T-cell (primary cell): ENCODE data around the gene CBL. TPM values are rescaled to one million over a fixed set of nuclear protein-coding genes. Genes with fewer than 3 reads are reported as not detected.
"Not testable (repeated sequence)": the region's sequence is repeated elsewhere in the genome, so short reads cannot be mapped to it uniquely, and the experiment has no call there.

Source experiments
- ATAC-seq, 4 experiments: fragments of 200-7000 bp in 3 of 4; fragments of 150-1000 bp in 1 of 4; cut with Tn5 transposase; replicated peaks in 1 of 4; 1 replicate in 3 of 4; 2 replicates in 1 of 4; pipeline ENCODE4 v1.10.0; 2021; ENCODE audit warnings: moderate library complexity in 3 of 4, mild to moderate bottlenecking in 2 of 4, moderate number of reproducible peaks in 1 of 4
- CTCF ChIA-PET, 2 donors: fragments of 300-600 bp; sonication (Branson Sonifier 250); formaldehyde crosslinking; loops; one replicate each; lab custom pipeline; 2022; ENCODE audit warnings: antibody characterized with exemption in 2 of 2; lab: Charles Lee
- POLR2A ChIA-PET, 2 donors: fragments of 300-600 bp; sonication (Branson Sonifier 250); formaldehyde crosslinking; loops; one replicate each; lab custom pipeline; 2022; ENCODE audit warnings: antibody characterized with exemption in 2 of 2; lab: Charles Lee
- DNase-seq, 35 experiments: peaks; one replicate each; pipeline versions ENCODE4 v3.0.0 to v3.0.0-alpha.2; 2013 to 2023
- H3K27ac ChIP-seq: one replicate; pipeline ENCODE4 v1.5.1; 2013; ENCODE audit warnings: low read length
- H3K27me3 ChIP-seq, 2 experiments: replicated peaks in 1 of 2; 1 replicate in 1 of 2; 2 replicates in 1 of 2; pipeline versions ENCODE4 v1.6.1 to v1.7.0; 2013; ENCODE audit warnings: low read length in 1 of 2, mixed read lengths in 1 of 2; ENCODE audit not compliant: control insufficient read depth in 2 of 2, insufficient read depth in 2 of 2; ENCODE audit errors: extremely low read depth in 1 of 2
- H3K36me3 ChIP-seq, 2 donors: 1 replicate in 1 of 2; 2 replicates in 1 of 2; pipeline versions ENCODE4 v1.6.1 to v1.7.0; 2013; ENCODE audit warnings: low read length in 1 of 2; ENCODE audit not compliant: control insufficient read depth in 2 of 2, insufficient read depth in 1 of 2; ENCODE audit errors: extremely low read depth in 1 of 2
- H3K4me1 ChIP-seq, 2 experiments: 1 replicate in 1 of 2; 2 replicates in 1 of 2; pipeline versions ENCODE4 v1.6.1 to v1.7.0; 2013; ENCODE audit warnings: low read length in 2 of 2, mixed read lengths in 1 of 2; ENCODE audit not compliant: insufficient read depth in 2 of 2, control insufficient read depth in 1 of 2; ENCODE audit errors: extremely low read depth in 1 of 2
- H3K4me3 ChIP-seq, 2 donors: 1 replicate in 1 of 2; 2 replicates in 1 of 2; pipeline versions ENCODE4 v1.5.1 to v1.7.0; 2013; ENCODE audit warnings: mild to moderate bottlenecking in 2 of 2, low read length in 1 of 2, moderate library complexity in 1 of 2; ENCODE audit not compliant: control insufficient read depth in 1 of 2; ENCODE audit errors: extremely low read depth in 1 of 2
- H3K9me3 ChIP-seq: 2 replicates; pipeline ENCODE4 v1.7.0; 2013
- H3K27ac Mint-ChIP-seq, 2 donors: one replicate each; pipeline ENCODE4 v1.8.0; 2020 to 2021; ENCODE audit warnings: mild to moderate bottlenecking in 2 of 2, mixed read lengths in 2 of 2
- H3K27me3 Mint-ChIP-seq, 2 donors: one replicate each; pipeline ENCODE4 v1.8.0; 2021 to 2022; ENCODE audit warnings: mixed read lengths in 2 of 2
- H3K36me3 Mint-ChIP-seq: one replicate; pipeline ENCODE4 v1.8.0; 2021; ENCODE audit warnings: mixed read lengths
- H3K4me1 Mint-ChIP-seq, 3 donors: one replicate each; pipeline ENCODE4 v1.8.0; 2020 to 2022; ENCODE audit warnings: mixed read lengths in 3 of 3, mild to moderate bottlenecking in 1 of 3
- H3K4me3 Mint-ChIP-seq, 3 donors: one replicate each; pipeline ENCODE4 v1.8.0; 2020 to 2022; ENCODE audit warnings: mild to moderate bottlenecking in 3 of 3, mixed read lengths in 3 of 3, moderate library complexity in 3 of 3
- H3K9me3 Mint-ChIP-seq, 3 donors: one replicate each; pipeline ENCODE4 v1.8.0; 2020 to 2022; ENCODE audit warnings: mixed read lengths in 3 of 3
- WGBS: methylation state at CpG from one replicate; pipeline ENCODE4 v1.1.5; 2013; ENCODE audit warnings: missing lambda C conversion rate; ENCODE audit not compliant: insufficient coverage; 5-methylcytosine and 5-hydroxymethylcytosine counted together
- total RNA-seq, 35 experiments: library from RNA in 6 of 35; stranded (reverse) in 6 of 35; fragments of 120-200 nt in 1 of 35; gene quantifications; one replicate each; pipeline versions ENCODE4 v1.2.1 to v1.2.4 and lab custom pipeline; 2013 to 2026

Gene CBL
- total RNA-seq, 5 donors from 2014 or later (not counting 1 experiment from before 2014, with no cell fraction given): 40.9 to 42.2 (median 41.1) TPM

- H3K9me3 Mint-ChIP-seq, H3K27ac ChIP-seq, DNase-seq, H3K27me3 ChIP-seq, H3K9me3 ChIP-seq, H3K27me3 Mint-ChIP-seq: not testable (repeated sequence)
- ChIA-PET POLR2A (interaction anchor here (0.6 to 0.7 kb wide), 4 partner anchors 18 to 122 kb away, joined by 3 to 6 read pairs (median 4); no protein-coding TSS in a partner anchor), CTCF (interaction anchor here in 1 of 2 donors (0.7 to 1.8 kb wide), 2 partner anchors 23 to 158 kb away, joined by 3 to 5 read pairs; partner anchors contain the start of gene CBL)
- 100% methylated on average over 2 of the region's 9 CpGs for WGBS
- peaks cover 56 to 64% (median 59%) of the 10 kb centered on the region in 3 donors for H3K4me1 Mint-ChIP-seq
- Histone ChIP-seq H3K36me3 (peaks cover 7 to 13% of the 10 kb centered on the region in 2 donors), H3K4me3 (peak overlapping the region in 1 of 2 donors; percentile 17), H3K4me1 (peaks cover 16 to 18% of the 10 kb centered on the region in 2 experiments)
- H3K36me3 Mint-ChIP-seq: peaks cover 24% of the 10 kb centered on the region
- peak overlapping the region; percentile 77 to 83 for H3K27ac Mint-ChIP-seq
- peak overlapping the region; percentile 53 to 67 (median 63) for H3K4me3 Mint-ChIP-seq
- peak in 3 of 4 experiments; percentile 46 to 69 (median 49) for ATAC-seq
Measured at GRCh38 chr11:119228535-119229287, 22.6 kb downstream of the CBL start.

GRCh38 chr11:119229288-119229672, 23.1 kb downstream of the CBL start:
- CTCF ChIA-PET: interaction anchor here in 1 of 2 donors (0.7 to 1.8 kb wide), 2 partner anchors 23 to 158 kb away, joined by 3 to 5 read pairs; partner anchors contain the start of gene CBL
- Mint-ChIP-seq H3K4me3 (peak overlapping the region; percentile 53 to 67 (median 63)), H3K27ac (peak overlapping the region; percentile 77 to 83), H3K36me3 (peaks cover 22% of the 10 kb centered on the region), H3K9me3 (no peaks in the 10 kb centered on the region), H3K4me1 (peaks cover 50 to 59% (median 54%) of the 10 kb centered on the region in 3 donors), H3K27me3 (no peaks in the 10 kb centered on the region)
- Histone ChIP-seq H3K27ac (no peak overlapping the region), H3K4me3 (no peak overlapping the region), H3K27me3 (no peaks in the 10 kb centered on the region), H3K9me3 (no peaks in the 10 kb centered on the region), H3K36me3 (peaks cover 7 to 14% of the 10 kb centered on the region in 2 donors), H3K4me1 (peaks cover 16 to 18% of the 10 kb centered on the region in 2 experiments)
- no CpG with 5 or more reads among the region's 3 CpGs for WGBS
- POLR2A ChIA-PET: interaction anchor here in 1 of 2 donors (0.6 kb wide), 1 partner anchor 99 kb away, joined by 6 read pairs; no protein-coding TSS in a partner anchor
- DNase-seq (no peak), ATAC-seq (no peak)

- no peak for DNase-seq
- ChIA-PET POLR2A (interaction anchor here in 1 of 2 donors (0.5 kb wide), 1 partner anchor 92 kb away, joined by 5 read pairs; no protein-coding TSS in a partner anchor), CTCF (interaction anchor here in 1 of 2 donors (0.7 to 1.8 kb wide), 3 partner anchors 24 to 159 kb away, joined by 3 to 5 read pairs (median 3); partner anchors contain the start of gene CBL)
- ATAC-seq: no peak
- H3K27ac ChIP-seq: no peak overlapping the region
- no peak overlapping the region for H3K4me3 ChIP-seq
- Mint-ChIP-seq H3K36me3 (peaks cover 24% of the 10 kb centered on the region), H3K4me3 (peak overlapping the region in 1 of 3 donors; percentile 67), H3K27ac (peak overlapping the region; percentile 77 to 83), H3K4me1 (peaks cover 49 to 57% (median 54%) of the 10 kb centered on the region in 3 donors), H3K27me3 (no peaks in the 10 kb centered on the region), H3K9me3 (no peaks in the 10 kb centered on the region)
- H3K27me3 ChIP-seq: no peaks in the 10 kb centered on the region
- H3K9me3 ChIP-seq: no peaks in the 10 kb centered on the region
- peaks cover 16 to 18% of the 10 kb centered on the region in 2 experiments for H3K4me1 ChIP-seq
- no CpG with 5 or more reads among the region's 4 CpGs for WGBS
- peaks cover 7 to 18% of the 10 kb centered on the region in 2 donors for H3K36me3 ChIP-seq
Measured at GRCh38 chr11:119229741-119230140, 23.6 kb downstream of the CBL start.

GRCh38 chr11:119236490-119236889, 30.4 kb downstream of the CBL start:
- no peak for ATAC-seq
- H3K27me3 Mint-ChIP-seq: no peaks in the 10 kb centered on the region

GRCh38 chr11:119236891-119237290, 30.8 kb downstream of the CBL start:
- peak overlapping the region; percentile 37 to 46 for H3K27ac Mint-ChIP-seq
- WGBS: no CpG with 5 or more reads among the region's 1 CpG
- Histone ChIP-seq H3K4me1 (peaks cover 16 to 19% of the 10 kb centered on the region in 2 experiments), H3K27me3 (no peaks in the 10 kb centered on the region), H3K4me3 (no peak overlapping the region), H3K9me3 (no peaks in the 10 kb centered on the region), H3K36me3 (peaks cover 4 to 24% of the 10 kb centered on the region in 2 donors), H3K27ac (no peak overlapping the region)
- POLR2A ChIA-PET: no interaction called here
- H3K4me1 Mint-ChIP-seq: peaks cover 50 to 59% (median 57%) of the 10 kb centered on the region in 3 donors
- ATAC-seq (no peak), DNase-seq (no peak)
- CTCF ChIA-PET: no interaction called here
- H3K9me3 Mint-ChIP-seq: no peaks in the 10 kb centered on the region
- H3K36me3 Mint-ChIP-seq: peaks cover 53% of the 10 kb centered on the region
- no peak overlapping the region for H3K4me3 Mint-ChIP-seq
- no peaks in the 10 kb centered on the region for H3K27me3 Mint-ChIP-seq

More at GRCh38 chr11:119236490-119236889, 30.4 kb downstream of the CBL start:
- H3K4me3 Mint-ChIP-seq: no peak overlapping the region
- H3K36me3 ChIP-seq: peaks cover 4 to 23% of the 10 kb centered on the region in 2 donors
- CTCF ChIA-PET: no interaction called here
- H3K4me1 ChIP-seq: peaks cover 12 to 15% of the 10 kb centered on the region in 2 experiments
- H3K27me3 ChIP-seq: no peaks in the 10 kb centered on the region
- peaks cover 46 to 55% (median 53%) of the 10 kb centered on the region in 3 donors for H3K4me1 Mint-ChIP-seq
- H3K27ac Mint-ChIP-seq: peak overlapping the region; percentile 7 to 46
- H3K4me3 ChIP-seq: no peak overlapping the region
- peaks cover 49% of the 10 kb centered on the region for H3K36me3 Mint-ChIP-seq
- no peak overlapping the region for H3K27ac ChIP-seq
- DNase-seq: no peak
- POLR2A ChIA-PET: no interaction called here
- H3K9me3 Mint-ChIP-seq: no peaks in the 10 kb centered on the region
- H3K9me3 ChIP-seq: no peaks in the 10 kb centered on the region

GRCh38 chr11:119237515-119237914, 31.4 kb downstream of the CBL start:
- Histone ChIP-seq H3K27ac (no peak overlapping the region), H3K36me3 (peaks cover 0 to 20% of the 10 kb centered on the region in 2 donors), H3K9me3 (no peaks in the 10 kb centered on the region), H3K4me1 (peaks cover 20 to 22% of the 10 kb centered on the region in 2 experiments), H3K4me3 (no peak overlapping the region), H3K27me3 (no peaks in the 10 kb centered on the region)
- peaks cover 51% of the 10 kb centered on the region for H3K36me3 Mint-ChIP-seq
- no peak for ATAC-seq
- H3K4me1 Mint-ChIP-seq: peaks cover 54 to 57% (median 56%) of the 10 kb centered on the region in 3 donors
- no peak for DNase-seq
- H3K27me3 Mint-ChIP-seq: no peaks in the 10 kb centered on the region
- H3K4me3 Mint-ChIP-seq: no peak overlapping the region
- CTCF ChIA-PET: interaction anchor here in 1 of 2 donors (0.6 kb wide), 1 partner anchor 22 kb away, joined by 4 read pairs; no protein-coding TSS in a partner anchor
- H3K27ac Mint-ChIP-seq: peak overlapping the region in 1 of 2 donors; percentile 39
- no peaks in the 10 kb centered on the region for H3K9me3 Mint-ChIP-seq
- POLR2A ChIA-PET: interaction anchor here in 1 of 2 donors (0.7 kb wide), 1 partner anchor 325 kb away, joined by 5 read pairs; no protein-coding TSS in a partner anchor
